HG03159 (cell line): ENCODE measurements around the gene GPRIN1.

ENCODE experiments used
- ATAC-seq: cut with Tn5 transposase; IDR thresholded peaks from one replicate; pipeline ENCODE4 v1.9.1; 2021; ENCODE audit warnings: mild to moderate bottlenecking, moderate library complexity; ENCODE audit not compliant: unreplicated experiment

Gene GPRIN1

GRCh38 chr5:176625512-176625911, 15.6 kb upstream of the GPRIN1 start:
- no peak for ATAC-seq

- no peak for ATAC-seq
Observed at GRCh38 chr5:176624938-176625337, 15.0 kb upstream of the GPRIN1 start.

- ATAC-seq, result no peak
Observed at GRCh38 chr5:176624142-176624541, 14.2 kb upstream of the GPRIN1 start.

GRCh38 chr5:176621661-176622079, 11.7 kb upstream of the GPRIN1 start:
- ATAC-seq, result no peak

GRCh38 chr5:176620333-176620981, 10.5 kb upstream of the GPRIN1 start:
- no peak for ATAC-seq

- ATAC-seq, result no peak
Observed at GRCh38 chr5:176619569-176620332, 9.8 kb upstream of the GPRIN1 start.

GRCh38 chr5:176619203-176619568, 9.2 kb upstream of the GPRIN1 start:
- peak; percentile 85 for ATAC-seq

- ATAC-seq, result no peak
Observed at GRCh38 chr5:176618783-176619182, 8.8 kb upstream of the GPRIN1 start.

- ATAC-seq, result no peak
Observed at GRCh38 chr5:176616511-176616910, 6.6 kb upstream of the GPRIN1 start.

GRCh38 chr5:176614805-176615478, 5.0 kb upstream of the GPRIN1 start:
- ATAC-seq, result no peak

GRCh38 chr5:176612855-176613254, 2.9 kb upstream of the GPRIN1 start:
- no peak for ATAC-seq

- no peak for ATAC-seq
Observed at GRCh38 chr5:176612008-176612407, 2.1 kb upstream of the GPRIN1 start.

- no peak for ATAC-seq
Observed at GRCh38 chr5:176611435-176611834, 1.5 kb upstream of the GPRIN1 start.

- no peak for ATAC-seq
Observed at GRCh38 chr5:176610435-176610773, 448 bp upstream of the GPRIN1 start.

- ATAC-seq, result peak; percentile 32
Observed at GRCh38 chr5:176608937-176609723, 826 bp downstream of the GPRIN1 start.

- no peak for ATAC-seq
Observed at GRCh38 chr5:176608142-176608705, 1.7 kb downstream of the GPRIN1 start.

GRCh38 chr5:176606875-176607274, 3.1 kb downstream of the GPRIN1 start:
- ATAC-seq, result no peak

GRCh38 chr5:176606032-176606431, 3.9 kb downstream of the GPRIN1 start:
- no peak for ATAC-seq

GRCh38 chr5:176603091-176603490, 6.9 kb downstream of the GPRIN1 start:
- ATAC-seq, result no peak

- ATAC-seq, result no peak
Observed at GRCh38 chr5:176601901-176602482, 8.0 kb downstream of the GPRIN1 start.
